Measurements from ENCODE around the gene SPEN.
"Not testable (repeated sequence)": the region's sequence is repeated elsewhere in the genome, so short reads cannot be mapped to it uniquely, and the experiment has no call there.

SPEN gene

GRCh38 chr1:15858069-15858670 is 10.7 kb downstream of the SPEN start:
- no peak for DNase-seq (ENCODE audit: low read depth)

GRCh38 chr1:15858672-15859372 is 11.3 kb downstream of the SPEN start:
- DNase-seq (ENCODE audit: low read depth): no peak

- no peak for DNase-seq (ENCODE audit: low read depth)
Measured at GRCh38 chr1:15863156-15863901, 15.8 kb downstream of the SPEN start.

GRCh38 chr1:15866721-15867201 is 19.3 kb downstream of the SPEN start:
- no peak for DNase-seq (ENCODE audit: low read depth)

- no peak for DNase-seq (ENCODE audit: low read depth)
Measured at GRCh38 chr1:15867288-15867687, 19.8 kb downstream of the SPEN start.

DNA sequence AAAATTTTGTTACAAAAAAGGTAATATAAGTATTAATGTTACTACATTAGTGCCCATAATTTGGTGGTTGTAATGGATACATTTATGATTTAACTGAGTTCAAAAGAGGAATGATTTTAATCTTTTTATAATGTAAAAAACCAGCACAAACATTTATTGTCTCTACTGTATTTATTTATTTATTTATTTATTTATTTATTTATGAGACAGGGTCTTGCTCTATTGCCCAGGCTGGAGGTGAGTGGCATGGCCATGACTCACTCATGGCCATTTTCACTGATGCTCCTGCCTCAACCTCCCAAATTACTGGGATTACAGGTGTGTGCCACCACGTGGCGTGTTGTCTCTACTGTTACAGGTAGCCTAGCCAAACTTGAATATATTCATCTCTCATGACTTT is 21.9 kb downstream of the SPEN start:
- no peak for DNase-seq (ENCODE audit: low read depth)

DNA sequence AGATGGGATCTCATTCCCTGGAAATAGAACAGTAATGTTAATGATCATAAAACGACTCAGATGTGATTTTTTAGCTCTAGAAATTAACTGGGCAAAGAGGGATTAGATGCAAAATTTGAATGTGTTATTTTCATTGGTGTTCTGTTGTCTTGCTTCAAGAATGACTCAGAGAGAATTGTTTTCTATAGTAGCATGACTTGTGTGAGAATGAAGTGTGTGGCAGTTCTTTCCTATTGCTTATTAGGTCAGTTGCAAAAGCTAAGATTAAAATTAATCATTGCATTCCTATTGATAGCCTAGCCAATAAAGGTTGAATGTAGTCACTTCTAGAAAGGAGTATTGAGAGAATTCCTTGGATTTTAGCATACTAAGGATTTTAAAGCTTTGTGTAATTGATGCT is 22.9 kb downstream of the SPEN start:
- DNase-seq (ENCODE audit: low read depth): no peak

DNA sequence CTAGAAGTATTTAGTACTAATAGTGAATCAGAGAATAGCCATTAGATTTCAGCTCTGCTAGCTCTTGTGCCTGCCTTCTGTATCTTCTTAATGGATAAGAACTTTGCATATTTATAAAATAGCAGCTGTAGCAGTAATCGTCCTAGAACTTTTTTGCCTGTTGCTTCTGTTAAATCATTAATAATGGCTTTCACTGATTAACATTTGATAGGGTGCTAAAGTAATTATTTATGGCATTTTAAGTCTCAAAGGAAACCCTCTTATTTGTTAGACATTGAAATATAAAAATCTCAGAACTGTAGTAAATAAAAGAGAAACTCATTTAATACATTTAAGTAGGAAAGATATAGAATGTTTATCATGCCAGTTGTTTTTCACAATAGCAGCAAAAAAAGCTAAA is 27.0 kb downstream of the SPEN start:
- DNase-seq (ENCODE audit: low read depth): no peak

DNA sequence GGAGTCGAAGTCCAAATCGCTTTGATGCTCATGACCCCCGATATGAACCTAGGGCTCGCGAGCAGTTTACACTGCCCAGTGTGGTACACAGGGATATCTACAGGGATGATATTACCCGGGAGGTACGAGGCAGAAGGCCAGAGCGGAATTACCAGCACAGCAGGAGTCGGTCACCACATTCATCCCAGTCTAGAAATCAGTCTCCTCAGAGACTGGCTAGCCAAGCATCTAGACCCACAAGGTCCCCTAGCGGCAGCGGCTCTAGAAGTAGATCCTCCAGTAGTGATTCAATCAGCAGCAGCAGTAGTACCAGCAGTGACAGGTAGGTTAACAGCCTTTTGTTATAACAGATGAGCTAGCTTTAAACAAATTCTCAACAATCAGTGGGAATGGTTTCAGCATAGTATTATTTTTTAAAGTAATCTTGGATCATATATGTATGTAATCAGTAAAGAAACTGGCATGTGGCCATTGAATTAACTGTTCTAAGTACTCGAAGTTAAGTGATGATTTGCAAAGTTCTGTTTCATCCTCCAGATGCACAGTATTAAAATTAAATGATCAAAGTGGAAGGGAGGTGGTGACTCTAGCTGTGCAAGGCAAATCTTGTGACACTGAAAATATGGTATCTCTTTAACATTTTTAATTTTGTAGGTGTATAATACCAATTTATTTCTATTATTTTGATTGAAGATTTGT is 29.0 kb downstream of the SPEN start:
- DNase-seq (ENCODE audit: low read depth): no peak

DNA sequence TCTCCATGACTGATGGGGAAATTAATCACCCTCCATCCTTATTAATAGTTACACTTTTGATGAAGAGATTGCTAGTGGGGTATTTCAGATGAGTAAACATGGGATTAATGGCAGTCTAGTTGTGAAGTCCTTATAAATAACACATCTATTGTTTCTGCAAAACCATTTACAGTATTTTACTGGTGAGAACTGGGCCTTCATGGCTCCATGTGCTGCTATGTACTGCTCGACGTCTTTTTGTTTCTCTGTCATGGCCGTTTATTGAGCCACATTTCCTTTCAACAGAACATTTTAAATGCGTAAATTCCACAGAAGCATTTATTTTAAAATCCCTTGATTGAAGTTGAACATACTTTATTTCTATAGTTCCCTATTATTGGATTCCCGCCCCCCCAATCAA is 34.5 kb downstream of the SPEN start:
- DNase-seq (ENCODE audit: low read depth): no peak

DNA sequence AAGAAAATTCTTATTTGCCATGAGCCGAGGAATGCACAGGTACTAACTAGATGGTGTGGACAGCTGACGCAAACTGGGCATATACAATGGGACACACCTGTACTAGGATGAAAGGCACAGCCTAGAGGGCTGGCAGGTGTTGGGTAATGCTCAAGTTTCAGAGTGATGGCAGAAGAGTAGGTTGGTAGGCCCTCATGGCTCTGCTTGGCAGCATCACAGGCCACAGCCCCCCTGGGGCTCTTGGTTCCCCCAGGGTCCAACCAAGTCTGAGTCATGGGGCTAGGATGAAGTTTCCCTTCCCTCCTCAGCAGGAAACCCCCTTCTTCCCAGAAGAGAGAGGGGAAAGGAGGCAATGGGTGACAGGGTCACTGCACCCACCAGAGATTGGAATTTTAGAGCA is 35.2 kb downstream of the SPEN start:
- no peak for DNase-seq (ENCODE audit: low read depth)

GRCh38 chr1:15883326-15883725 is 35.8 kb downstream of the SPEN start:
- DNase-seq (ENCODE audit: low read depth): no peak

- DNase-seq (ENCODE audit: low read depth): no peak
Measured at GRCh38 chr1:15884477-15884876, 37.0 kb downstream of the SPEN start.

GRCh38 chr1:15885269-15885668 is 37.8 kb downstream of the SPEN start:
- no peak for DNase-seq (ENCODE audit: low read depth)

DNA sequence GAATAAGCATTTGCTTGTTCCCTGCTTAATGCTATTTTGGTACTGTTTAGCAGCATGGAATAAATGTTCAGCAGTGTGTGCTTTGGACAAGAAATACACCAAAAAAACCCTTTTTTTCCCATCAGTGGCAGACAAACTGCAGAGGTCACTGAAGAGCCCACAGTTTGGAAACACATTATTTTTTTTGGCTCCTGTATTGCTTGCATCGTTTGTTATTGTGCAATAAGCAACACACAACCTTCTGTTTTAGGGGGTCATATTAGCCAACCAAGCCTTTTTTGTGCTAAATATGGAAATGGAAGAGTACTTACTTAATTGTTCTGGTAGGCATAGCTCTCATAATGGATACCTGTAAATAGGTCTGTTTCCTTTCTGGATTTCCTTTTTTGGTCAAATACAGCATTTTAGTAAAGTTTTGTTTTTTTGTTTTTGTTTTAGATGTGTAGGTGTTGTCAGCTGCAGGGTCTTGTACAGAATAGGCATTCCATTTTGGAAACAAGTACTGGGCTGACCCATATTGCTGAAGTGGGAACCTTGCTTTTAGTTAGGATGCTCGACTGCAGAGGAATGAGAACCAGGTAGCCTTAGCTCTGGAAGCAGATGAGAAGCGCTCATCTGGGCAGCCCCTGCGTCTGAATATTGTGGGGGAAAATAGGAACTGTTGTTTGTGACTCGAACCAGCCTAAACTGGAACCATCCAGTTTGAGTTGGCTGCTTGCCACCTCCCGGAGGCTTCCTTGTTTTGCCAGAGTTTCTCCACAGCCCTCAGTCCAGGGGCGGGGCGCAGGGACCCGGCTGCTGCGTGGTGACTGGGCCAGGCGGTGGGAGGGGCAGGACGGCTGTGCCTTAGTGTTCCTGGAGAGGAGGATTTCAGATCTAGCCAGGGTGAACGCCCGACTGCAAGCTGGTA is 38.4 kb downstream of the SPEN start:
- DNase-seq (ENCODE audit: low read depth): no peak

- no peak for DNase-seq (ENCODE audit: low read depth)
Measured at GRCh38 chr1:15886611-15887167, 39.2 kb downstream of the SPEN start.

DNA sequence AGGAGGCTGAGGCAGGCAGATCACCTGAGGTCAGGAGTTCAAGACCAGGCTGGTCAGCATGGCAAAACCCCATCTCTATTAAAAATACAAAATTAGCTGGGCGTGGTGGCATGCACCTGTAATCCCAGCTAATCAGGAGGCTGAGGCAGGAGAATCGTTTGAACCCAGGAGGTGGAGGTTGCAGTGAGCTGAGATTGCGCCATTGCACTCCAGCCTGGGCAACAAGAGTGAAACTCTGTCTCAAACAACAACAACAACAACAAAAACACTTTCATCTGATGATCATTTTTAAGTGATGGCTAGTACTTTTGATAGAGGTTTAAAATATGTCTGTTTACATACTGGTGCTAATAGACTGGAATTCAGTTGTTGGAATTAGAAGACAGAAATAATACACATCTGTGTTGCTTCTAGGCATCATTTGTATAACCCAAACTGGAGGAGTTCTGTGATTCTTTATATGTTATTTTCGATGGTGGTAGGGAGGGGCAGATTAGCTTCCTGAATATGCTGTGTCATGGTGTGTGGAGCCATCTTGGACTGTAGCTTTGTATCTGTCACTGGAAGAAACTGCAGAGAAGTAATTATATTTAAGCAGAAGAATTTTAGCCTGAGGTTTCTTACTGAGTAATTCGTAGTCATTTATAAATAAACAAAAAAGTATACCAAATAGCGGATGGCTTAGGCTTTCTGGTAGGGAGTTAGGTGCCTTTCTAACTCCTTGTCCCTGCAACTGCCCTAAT is 45.5 kb downstream of the SPEN start:
- DNase-seq (ENCODE audit: low read depth): not testable (repeated sequence)

GRCh38 chr1:15895233-15895632 is 47.7 kb downstream of the SPEN start:
- DNase-seq (ENCODE audit: low read depth): no peak

DNA sequence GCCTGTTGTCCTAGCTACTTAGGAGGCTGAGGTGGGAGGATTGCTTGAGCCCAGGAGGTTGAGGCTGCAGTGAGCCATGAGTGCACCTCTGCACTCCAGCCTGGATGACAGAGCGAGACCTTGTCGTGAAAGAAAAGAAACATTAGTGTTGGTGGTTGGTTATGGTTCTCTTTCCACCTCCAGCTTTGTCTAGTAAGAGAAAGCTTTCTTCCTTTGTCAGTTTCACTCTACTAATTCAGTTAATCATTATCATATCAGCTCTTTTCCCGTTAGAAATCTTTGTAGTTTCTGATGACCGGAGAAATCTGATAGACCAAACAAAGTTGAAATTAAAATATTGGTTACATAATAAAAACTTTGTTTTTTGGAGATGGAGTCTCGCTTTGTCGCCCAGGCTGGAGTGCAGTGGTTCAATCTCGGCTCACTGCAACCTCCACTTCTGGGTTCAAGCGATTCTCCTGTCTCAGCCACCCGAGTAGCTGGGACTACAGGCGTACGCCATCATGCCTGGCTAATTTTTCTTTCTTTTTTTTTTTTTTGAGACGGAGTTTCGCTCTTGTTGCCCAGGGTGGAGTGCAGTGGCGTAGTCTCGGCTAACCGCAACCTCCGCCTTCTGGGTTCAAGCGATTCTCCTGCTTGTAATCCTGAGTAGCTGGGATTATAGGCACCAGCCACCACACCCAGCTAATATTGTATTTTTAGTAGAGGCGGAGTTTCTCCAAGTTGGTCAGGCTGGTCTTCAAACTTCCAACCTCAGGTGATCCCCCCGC is 49.5 kb downstream of the SPEN start:
- not testable (repeated sequence) for DNase-seq (ENCODE audit: low read depth)

- DNase-seq (ENCODE audit: low read depth): no peak
Measured at GRCh38 chr1:15899266-15899665, 51.8 kb downstream of the SPEN start.
